Activated naive CD8-positive, alpha-beta T cell treated with anti-CD3 and anti-CD28 coated beads for 36 hours (primary cell): ENCODE data around the gene FHIT. TPM values are rescaled to one million over a fixed set of nuclear protein-coding genes. Genes with fewer than 3 reads are reported as not detected.
"Not testable (repeated sequence)": the region's sequence is repeated elsewhere in the genome, so short reads cannot be mapped to it uniquely, and the experiment has no call there.

ENCODE experiments used
- DNase-seq: peaks from one replicate; pipeline ENCODE4 v3.0.0; 2021
- H3K27ac Mint-ChIP-seq: one replicate; pipeline ENCODE4 v1.8.0; 2022; ENCODE audit warnings: mild to moderate bottlenecking, moderate library complexity, mixed read lengths
- H3K27me3 Mint-ChIP-seq: one replicate; pipeline ENCODE4 v1.8.0; 2022; ENCODE audit warnings: mild to moderate bottlenecking, mixed read lengths
- H3K36me3 Mint-ChIP-seq: one replicate; pipeline ENCODE4 v1.8.0; 2021; ENCODE audit warnings: mild to moderate bottlenecking, mixed read lengths
- H3K4me1 Mint-ChIP-seq: one replicate; pipeline ENCODE4 v1.8.0; 2021; ENCODE audit warnings: mixed read lengths
- H3K4me3 Mint-ChIP-seq: one replicate; pipeline ENCODE4 v1.8.0; 2022; ENCODE audit warnings: mild to moderate bottlenecking, moderate library complexity, mixed read lengths
- H3K9me3 Mint-ChIP-seq: one replicate; pipeline ENCODE4 v1.8.0; 2022; ENCODE audit warnings: mixed read lengths
- total RNA-seq, 2 experiments: library from RNA; stranded (reverse); gene quantifications; one replicate each; pipeline ENCODE4 v1.2.3, GENCODE V29; 2021

The FHIT gene
- total RNA-seq, 2 experiments from 2014 or later: 8.6 to 9.0 TPM

- Mint-ChIP-seq H3K4me3 (no peak overlapping the region), H3K27ac (no peak overlapping the region), H3K27me3 (no peaks in the 10 kb centered on the region), H3K4me1 (peaks cover 3% of the 10 kb centered on the region), H3K9me3 (no peaks in the 10 kb centered on the region), H3K36me3 (peaks cover 3% of the 10 kb centered on the region)
- no peak for DNase-seq
Observed at GRCh38 chr3:61008153-61008997, 242.9 kb downstream of the FHIT start.

GRCh38 chr3:61005591-61005990, 245.7 kb downstream of the FHIT start:
- DNase-seq: no peak
- H3K4me1 Mint-ChIP-seq: peaks cover 3% of the 10 kb centered on the region
- no peak overlapping the region for H3K4me3 Mint-ChIP-seq
- H3K27me3 Mint-ChIP-seq: no peaks in the 10 kb centered on the region
- no peaks in the 10 kb centered on the region for H3K9me3 Mint-ChIP-seq
- H3K36me3 Mint-ChIP-seq: peaks cover 3% of the 10 kb centered on the region
- no peak overlapping the region for H3K27ac Mint-ChIP-seq

GRCh38 chr3:60998858-60999257, 252.4 kb downstream of the FHIT start:
- H3K9me3 Mint-ChIP-seq: no peaks in the 10 kb centered on the region
- H3K27ac Mint-ChIP-seq: no peak overlapping the region
- H3K4me3 Mint-ChIP-seq: no peak overlapping the region

GRCh38 chr3:60992395-60992794, 258.9 kb downstream of the FHIT start:
- no peak overlapping the region for H3K4me3 Mint-ChIP-seq
- H3K27me3 Mint-ChIP-seq: no peaks in the 10 kb centered on the region
- DNase-seq: no peak
- no peak overlapping the region for H3K27ac Mint-ChIP-seq
- H3K4me1 Mint-ChIP-seq: no peaks in the 10 kb centered on the region
- peaks cover 2% of the 10 kb centered on the region for H3K9me3 Mint-ChIP-seq
- peaks cover 5% of the 10 kb centered on the region for H3K36me3 Mint-ChIP-seq

More at GRCh38 chr3:60998858-60999257, 252.4 kb downstream of the FHIT start:
- DNase-seq: no peak
- no peaks in the 10 kb centered on the region for H3K27me3 Mint-ChIP-seq
- H3K36me3 Mint-ChIP-seq: no peaks in the 10 kb centered on the region
- no peaks in the 10 kb centered on the region for H3K4me1 Mint-ChIP-seq

GRCh38 chr3:60990442-60990730, 260.9 kb downstream of the FHIT start:
- H3K9me3 Mint-ChIP-seq: peaks cover 5% of the 10 kb centered on the region
- no peaks in the 10 kb centered on the region for H3K27me3 Mint-ChIP-seq
- no peaks in the 10 kb centered on the region for H3K4me1 Mint-ChIP-seq

GRCh38 chr3:60989626-60990441, 261.4 kb downstream of the FHIT start:
- no peak for DNase-seq
- Mint-ChIP-seq H3K27me3 (no peaks in the 10 kb centered on the region), H3K4me1 (no peaks in the 10 kb centered on the region), H3K36me3 (peaks cover 8% of the 10 kb centered on the region), H3K4me3 (no peak overlapping the region), H3K9me3 (peaks cover 5% of the 10 kb centered on the region), H3K27ac (no peak overlapping the region)

More at GRCh38 chr3:60990442-60990730, 260.9 kb downstream of the FHIT start:
- Mint-ChIP-seq H3K4me3 (no peak overlapping the region), H3K36me3 (peaks cover 6% of the 10 kb centered on the region), H3K27ac (no peak overlapping the region)
- DNase-seq: no peak

- not testable (repeated sequence) for H3K4me1 Mint-ChIP-seq, H3K4me3 Mint-ChIP-seq, H3K27ac Mint-ChIP-seq, H3K9me3 Mint-ChIP-seq, DNase-seq, H3K27me3 Mint-ChIP-seq
- peaks cover 10% of the 10 kb centered on the region for H3K36me3 Mint-ChIP-seq
Observed at GRCh38 chr3:60987191-60987590, 264.1 kb downstream of the FHIT start.

GRCh38 chr3:60986552-60986951, 264.7 kb downstream of the FHIT start:
- no peaks in the 10 kb centered on the region for H3K4me1 Mint-ChIP-seq
- no peak overlapping the region for H3K27ac Mint-ChIP-seq
- DNase-seq: no peak
- no peak overlapping the region for H3K4me3 Mint-ChIP-seq
- H3K9me3 Mint-ChIP-seq: peaks cover 5% of the 10 kb centered on the region
- no peaks in the 10 kb centered on the region for H3K27me3 Mint-ChIP-seq
- H3K36me3 Mint-ChIP-seq: peaks cover 10% of the 10 kb centered on the region

- DNase-seq: no peak
- no peak overlapping the region for H3K4me3 Mint-ChIP-seq
- H3K36me3 Mint-ChIP-seq: peaks cover 10% of the 10 kb centered on the region
- H3K27ac Mint-ChIP-seq: no peak overlapping the region
- H3K9me3 Mint-ChIP-seq: peaks cover 5% of the 10 kb centered on the region
- H3K4me1 Mint-ChIP-seq: no peaks in the 10 kb centered on the region
- no peaks in the 10 kb centered on the region for H3K27me3 Mint-ChIP-seq
Observed at GRCh38 chr3:60983906-60984305, 267.3 kb downstream of the FHIT start.

- no peak for DNase-seq
- H3K36me3 Mint-ChIP-seq: peaks cover 10% of the 10 kb centered on the region
- no peak overlapping the region for H3K4me3 Mint-ChIP-seq
- no peak overlapping the region for H3K27ac Mint-ChIP-seq
- no peaks in the 10 kb centered on the region for H3K4me1 Mint-ChIP-seq
- H3K27me3 Mint-ChIP-seq: no peaks in the 10 kb centered on the region
- no peaks in the 10 kb centered on the region for H3K9me3 Mint-ChIP-seq
Observed at GRCh38 chr3:60980342-60980692, 270.9 kb downstream of the FHIT start.

GRCh38 chr3:60979461-60980341, 271.6 kb downstream of the FHIT start:
- no peaks in the 10 kb centered on the region for H3K4me1 Mint-ChIP-seq
- DNase-seq: no peak
- H3K27ac Mint-ChIP-seq: no peak overlapping the region
- peaks cover 8% of the 10 kb centered on the region for H3K36me3 Mint-ChIP-seq
- H3K9me3 Mint-ChIP-seq: no peaks in the 10 kb centered on the region
- no peak overlapping the region for H3K4me3 Mint-ChIP-seq
- no peaks in the 10 kb centered on the region for H3K27me3 Mint-ChIP-seq

- H3K4me1 Mint-ChIP-seq: no peaks in the 10 kb centered on the region
- no peak for DNase-seq
- peaks cover 12% of the 10 kb centered on the region for H3K36me3 Mint-ChIP-seq
- H3K4me3 Mint-ChIP-seq: no peak overlapping the region
- H3K27ac Mint-ChIP-seq: no peak overlapping the region
- no peaks in the 10 kb centered on the region for H3K27me3 Mint-ChIP-seq
- peaks cover 21% of the 10 kb centered on the region for H3K9me3 Mint-ChIP-seq
Observed at GRCh38 chr3:60973321-60973720, 277.9 kb downstream of the FHIT start.

GRCh38 chr3:60972599-60972998, 278.7 kb downstream of the FHIT start:
- Mint-ChIP-seq H3K9me3 (peaks cover 21% of the 10 kb centered on the region), H3K4me3 (no peak overlapping the region), H3K27me3 (no peaks in the 10 kb centered on the region), H3K4me1 (no peaks in the 10 kb centered on the region), H3K27ac (no peak overlapping the region), H3K36me3 (peaks cover 10% of the 10 kb centered on the region)
- DNase-seq: no peak

- DNase-seq: no peak
- peaks cover 8% of the 10 kb centered on the region for H3K36me3 Mint-ChIP-seq
- no peaks in the 10 kb centered on the region for H3K4me1 Mint-ChIP-seq
- H3K9me3 Mint-ChIP-seq: peaks cover 21% of the 10 kb centered on the region
- no peak overlapping the region for H3K27ac Mint-ChIP-seq
- H3K27me3 Mint-ChIP-seq: no peaks in the 10 kb centered on the region
- no peak overlapping the region for H3K4me3 Mint-ChIP-seq
Observed at GRCh38 chr3:60970850-60971249, 280.4 kb downstream of the FHIT start.

- DNase-seq: no peak
- H3K36me3 Mint-ChIP-seq: peaks cover 5% of the 10 kb centered on the region
- H3K27ac Mint-ChIP-seq: no peak overlapping the region
- no peak overlapping the region for H3K4me3 Mint-ChIP-seq
- no peaks in the 10 kb centered on the region for H3K27me3 Mint-ChIP-seq
- no peaks in the 10 kb centered on the region for H3K4me1 Mint-ChIP-seq
- H3K9me3 Mint-ChIP-seq: peaks cover 28% of the 10 kb centered on the region
Observed at GRCh38 chr3:60967141-60967540, 284.1 kb downstream of the FHIT start.
